ENCODE measurements around the gene LHPP.

GRCh38 chr10:124558339-124559321 lies 97.0 kb downstream of the LHPP start:
- TF ChIP-seq YY1 (IDR thresholded peaks at IDR 0.05; ENCODE audit: insufficient read depth, insufficient read length) (no peak), ZNF274 (IDR thresholded peaks at IDR 0.05; ENCODE audit: low read depth, low read length) (no peak)
